ENCODE results near the gene FOXO3. TPM values are rescaled to one million over a fixed set of nuclear protein-coding genes. Genes with fewer than 3 reads are reported as not detected.

FOXO3 gene
- total RNA-seq, 1 donor from 2014 or later = 49.2 TPM

DNA sequence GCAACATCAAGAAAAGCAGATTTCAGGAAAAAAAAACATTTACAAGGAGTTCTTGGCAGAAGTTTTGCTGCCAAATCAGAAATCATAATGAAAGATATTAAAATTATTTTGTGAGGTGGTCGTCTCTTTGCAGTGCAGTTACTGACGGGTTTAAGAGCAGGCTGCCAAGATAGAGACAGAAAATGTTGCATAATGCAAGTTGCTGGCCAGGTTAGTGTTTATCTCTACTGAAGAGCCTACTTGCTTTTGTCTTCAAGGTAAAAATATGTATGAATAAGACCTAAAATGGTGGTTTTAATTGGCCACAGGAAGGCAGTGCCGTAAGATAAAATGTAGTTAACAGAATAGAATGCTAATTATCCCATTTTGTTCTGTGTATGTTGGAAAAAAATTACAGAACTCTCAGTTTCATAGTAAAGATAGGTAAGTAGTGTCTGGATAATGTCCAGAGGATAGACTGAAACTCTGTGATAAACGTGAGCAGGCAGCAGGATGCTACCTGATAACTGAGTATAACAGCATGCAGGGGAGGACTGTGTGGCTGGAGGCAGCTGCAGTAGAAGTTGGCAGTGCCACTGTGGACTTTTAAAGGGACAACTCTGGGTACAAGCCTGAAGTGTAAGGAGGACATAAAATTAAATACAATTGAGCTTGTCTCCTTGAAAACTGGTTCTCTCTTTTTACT lies 13.9 kb downstream of the FOXO3 start:
- DNase-seq (ENCODE audit: low read depth) = no peak

DNA sequence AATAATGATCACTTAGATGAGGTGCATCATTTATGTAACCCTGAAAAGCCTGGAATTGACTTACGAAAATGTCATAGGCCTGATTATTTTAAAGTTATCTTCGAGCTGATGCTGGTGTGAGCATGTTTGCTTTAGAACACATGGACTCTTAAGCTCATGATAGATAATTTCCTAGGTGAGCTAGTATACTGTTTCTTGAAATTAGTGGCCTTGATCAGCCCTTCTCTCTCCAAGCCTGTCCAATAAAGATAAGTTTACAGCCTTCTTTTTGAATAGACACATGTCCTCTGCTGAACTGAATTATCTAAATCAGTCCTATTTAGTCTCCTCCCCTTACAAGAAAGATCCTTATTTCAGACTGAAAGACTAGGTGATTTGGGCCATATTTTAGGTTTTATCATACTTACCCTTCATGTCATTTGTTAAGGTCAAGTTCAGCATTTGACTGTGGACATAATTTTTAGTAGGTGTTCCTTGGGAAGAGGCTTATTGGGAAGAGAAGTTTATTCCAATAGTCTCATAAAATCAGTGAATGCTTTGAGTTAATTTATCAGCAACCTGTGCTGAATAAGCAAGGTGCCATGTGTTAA lies 15.3 kb downstream of the FOXO3 start:
- DNase-seq (ENCODE audit: low read depth) = no peak

DNA sequence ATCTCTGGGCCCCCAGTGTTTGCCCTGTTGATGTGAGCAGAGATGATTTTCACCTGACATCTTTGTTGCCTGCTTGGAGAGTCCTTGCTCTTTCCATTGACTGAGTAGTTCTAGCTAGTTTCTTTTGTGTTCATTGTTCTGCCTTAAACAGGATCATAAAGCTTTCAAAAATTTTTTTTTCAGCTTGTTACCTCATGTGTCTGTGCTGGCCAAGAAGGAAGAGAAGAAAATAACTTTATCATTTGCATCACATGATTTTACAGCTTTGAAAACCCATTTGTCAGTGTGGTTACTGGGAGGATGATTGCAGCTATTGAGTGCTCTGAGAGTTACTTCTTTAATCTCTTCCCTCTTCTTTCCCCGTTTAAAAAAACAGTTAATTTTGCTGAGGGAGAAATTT lies 16.0 kb downstream of the FOXO3 start:
- DNase-seq (ENCODE audit: low read depth) = no peak

DNA sequence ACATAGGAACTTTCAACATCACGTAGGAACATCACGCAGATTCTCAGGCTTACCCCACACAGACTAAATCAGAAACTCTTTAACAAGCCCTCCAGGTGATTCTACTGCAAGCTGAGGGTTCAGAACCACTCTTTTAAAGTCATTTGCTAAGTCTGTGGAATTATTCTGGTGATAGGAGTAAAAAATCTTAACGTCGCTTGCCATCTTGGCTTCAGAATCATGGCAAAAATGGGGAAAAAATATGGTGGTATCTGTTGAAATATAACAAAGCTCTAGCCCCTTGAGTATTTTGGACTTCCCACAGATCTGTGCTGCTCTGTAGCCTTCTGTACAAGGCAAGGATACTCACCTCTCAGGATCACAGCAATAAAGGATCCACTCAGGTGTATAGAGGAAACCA lies 17.4 kb downstream of the FOXO3 start:
- DNase-seq (ENCODE audit: low read depth) = no peak

DNA sequence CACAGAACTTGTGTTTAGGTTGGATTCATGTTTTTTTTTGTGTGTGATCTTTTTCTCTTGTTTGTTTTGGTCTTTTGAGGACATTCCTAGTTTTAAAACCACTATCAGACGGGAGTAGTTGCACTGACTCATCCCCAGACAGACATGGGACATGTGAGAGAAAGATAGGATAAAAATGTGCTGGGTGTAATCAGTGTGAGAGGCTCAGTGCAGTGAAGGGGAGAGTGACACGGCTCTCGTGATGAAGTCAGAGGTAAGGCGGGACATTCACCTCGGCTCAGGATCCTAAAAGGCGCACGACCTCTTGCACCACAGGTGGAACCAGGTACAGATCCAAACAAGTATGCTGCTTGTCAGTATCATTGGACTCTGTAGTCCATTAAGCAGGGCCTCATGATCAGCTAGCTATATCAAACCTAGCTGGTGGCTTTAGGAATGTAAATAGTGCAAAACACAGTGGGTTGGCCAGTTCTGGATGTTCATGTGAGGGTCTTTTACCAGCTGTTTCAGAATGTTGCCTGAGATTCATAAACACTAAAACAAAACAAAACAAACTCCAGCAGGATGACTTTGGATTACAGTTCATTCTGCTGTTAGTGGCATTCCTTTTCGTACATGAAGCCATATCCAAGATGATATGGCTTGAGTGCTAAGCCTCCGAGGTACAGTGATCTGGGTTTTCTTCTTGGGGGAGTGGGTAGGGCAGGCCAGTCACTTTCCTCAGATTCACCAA lies 18.0 kb downstream of the FOXO3 start:
- no peak for DNase-seq (ENCODE audit: low read depth)

DNA sequence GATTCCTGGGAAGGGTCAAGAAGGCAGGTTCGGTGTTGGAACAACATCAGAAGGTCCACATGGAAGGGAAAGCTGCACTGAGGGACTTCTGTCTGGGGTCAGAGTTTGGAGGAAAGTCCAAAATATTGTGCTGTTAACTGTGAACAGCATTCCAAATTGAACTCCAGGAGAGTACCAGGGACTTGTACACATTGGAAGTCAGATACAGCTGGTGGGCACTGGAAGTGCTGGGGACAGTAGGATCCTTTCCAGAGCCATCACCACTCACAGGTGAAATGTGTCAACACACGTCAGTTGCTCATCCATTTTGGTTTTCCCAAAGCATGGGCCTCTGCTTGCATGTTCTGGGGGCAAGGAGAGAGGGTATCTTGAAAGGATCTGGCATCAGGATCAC lies 18.6 kb downstream of the FOXO3 start:
- no peak for DNase-seq (ENCODE audit: low read depth)

DNA sequence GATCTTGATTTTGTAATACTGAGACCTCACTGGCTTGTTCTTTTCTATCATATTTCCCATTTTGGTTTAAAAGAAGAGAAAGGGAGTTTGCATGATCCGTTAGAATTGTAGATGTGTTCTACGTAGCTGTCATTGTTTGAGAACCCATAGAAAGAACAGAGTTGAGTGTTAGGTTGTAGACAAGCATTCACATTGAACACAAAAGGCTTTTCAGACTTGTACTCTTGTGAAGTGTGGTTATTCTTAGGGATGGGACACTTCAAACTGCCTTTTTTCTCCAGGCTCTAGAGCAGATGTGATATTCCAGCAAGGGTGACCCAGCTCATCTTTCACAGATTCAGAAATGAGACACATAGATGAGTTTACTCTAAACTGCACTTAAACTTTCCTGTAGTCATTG lies 19.9 kb downstream of the FOXO3 start:
- DNase-seq (ENCODE audit: low read depth) = no peak

DNA sequence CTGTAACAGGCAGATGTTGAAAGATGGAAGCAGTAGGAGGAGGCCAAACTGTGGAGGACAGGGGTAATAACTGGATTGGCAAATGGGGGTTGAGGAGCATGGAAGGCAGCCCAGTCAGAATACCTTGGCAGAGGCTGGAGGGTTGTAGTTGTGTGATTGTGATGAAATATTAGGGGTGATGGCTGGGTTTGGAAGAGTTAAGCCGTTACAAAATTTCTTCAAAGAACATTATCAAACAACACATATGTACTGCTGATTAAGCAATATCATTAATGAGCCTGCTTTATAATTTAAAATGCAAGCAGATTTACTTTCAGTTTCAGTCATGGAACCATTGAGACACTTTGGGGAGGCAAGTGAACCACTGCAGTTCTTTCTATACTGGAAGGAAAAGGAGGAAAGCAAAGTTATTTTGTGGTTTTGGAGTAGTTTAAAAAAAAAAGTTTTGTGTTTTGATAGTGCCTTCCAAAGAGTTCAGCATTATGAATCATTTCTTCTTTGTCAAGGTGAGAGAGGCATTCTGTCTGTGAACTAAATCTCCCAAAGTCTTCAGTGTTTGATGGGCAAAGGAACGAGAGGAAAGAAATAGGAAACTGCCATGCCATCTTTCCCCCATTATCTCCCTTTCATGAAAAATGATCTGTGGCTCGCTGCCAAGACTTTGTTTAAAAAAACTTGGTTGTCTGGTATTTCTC lies 20.7 kb downstream of the FOXO3 start:
- DNase-seq (ENCODE audit: low read depth) = peak; percentile 69

DNA sequence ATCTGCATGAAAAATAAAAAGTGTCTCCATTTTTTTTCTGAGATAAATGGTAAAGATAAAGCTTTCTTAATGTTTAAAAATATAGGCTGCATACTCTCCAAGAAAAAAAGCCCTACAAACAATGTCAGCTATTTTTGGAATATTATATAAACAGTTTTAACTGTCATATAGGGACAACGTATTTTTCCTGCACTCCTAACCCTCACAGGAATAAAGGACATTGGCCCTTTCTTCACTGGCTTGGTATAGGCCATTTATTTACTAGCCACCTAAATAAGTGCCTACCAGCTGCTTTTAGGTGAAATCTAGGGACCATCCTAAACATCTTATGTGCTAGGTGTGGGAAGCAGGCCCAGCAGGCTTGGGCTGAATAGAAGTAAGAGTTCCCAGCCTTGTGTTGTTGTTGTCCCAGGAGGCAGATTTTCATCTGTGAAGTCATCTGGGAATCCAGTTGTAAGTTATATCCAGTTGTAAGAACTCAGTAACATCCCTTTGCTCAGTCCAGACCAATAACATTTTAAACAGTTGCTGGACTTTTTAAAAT lies 21.3 kb downstream of the FOXO3 start:
- peak; percentile 17 for DNase-seq (ENCODE audit: low read depth)

DNA sequence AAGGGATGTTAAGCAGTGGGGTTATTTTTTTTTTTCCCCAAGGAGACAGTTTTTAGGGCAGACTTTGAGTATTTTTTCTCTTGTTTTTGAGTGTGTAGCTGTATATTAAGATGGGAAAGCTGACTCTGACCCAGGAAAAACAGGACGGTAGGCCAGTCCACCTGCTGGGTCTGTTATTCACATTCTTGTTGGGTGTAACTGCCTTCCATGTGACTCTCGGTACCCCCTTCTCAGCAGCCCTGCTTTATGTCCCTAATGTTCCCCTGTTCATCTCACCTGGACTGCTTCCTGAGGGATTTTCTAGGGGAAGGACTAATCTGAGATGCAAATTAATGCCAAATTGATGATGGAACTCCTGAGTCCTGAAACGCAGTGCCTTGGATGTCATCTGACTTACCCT lies 21.9 kb downstream of the FOXO3 start:
- DNase-seq (ENCODE audit: low read depth) = no peak

DNA sequence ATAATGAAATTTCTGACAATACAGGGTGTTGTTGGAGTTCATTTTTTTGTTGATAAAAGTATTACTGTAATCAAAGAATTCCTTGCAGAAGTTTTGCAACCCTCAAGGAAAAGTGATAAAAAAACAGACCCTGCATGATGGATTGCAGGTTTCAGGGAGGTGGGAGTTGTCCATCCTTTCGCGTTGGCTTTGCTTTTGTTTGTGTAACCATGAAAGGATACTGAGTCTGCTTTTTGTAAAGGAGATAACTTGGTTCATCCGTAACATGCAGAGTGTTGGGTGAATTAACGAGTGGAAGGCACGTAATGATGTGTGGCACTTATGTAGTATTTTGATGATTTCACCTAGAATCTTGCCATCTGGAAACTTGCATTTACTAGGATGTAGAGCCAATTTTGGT lies 23.6 kb downstream of the FOXO3 start:
- DNase-seq (ENCODE audit: low read depth) = no peak

DNA sequence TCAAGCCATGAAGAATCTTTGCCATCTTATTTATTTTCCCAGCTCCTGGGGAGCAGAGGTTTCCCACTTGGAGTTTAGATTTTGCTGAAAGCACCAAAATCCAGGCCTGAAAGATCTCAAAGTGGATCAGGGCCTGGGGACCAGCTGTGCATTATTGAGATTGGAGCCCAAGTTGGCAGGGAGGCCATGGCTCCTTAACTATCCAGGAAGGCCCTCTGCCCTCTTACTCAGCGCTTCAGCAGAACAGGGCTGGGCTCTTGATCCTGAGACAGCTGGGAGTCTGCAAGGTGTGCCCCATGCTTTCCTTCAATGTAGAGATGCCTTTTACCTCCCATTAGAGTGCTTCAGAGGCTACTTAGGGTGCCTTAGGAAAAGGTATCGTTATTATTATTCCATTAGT lies 24.6 kb downstream of the FOXO3 start:
- no peak for DNase-seq (ENCODE audit: low read depth)

DNA sequence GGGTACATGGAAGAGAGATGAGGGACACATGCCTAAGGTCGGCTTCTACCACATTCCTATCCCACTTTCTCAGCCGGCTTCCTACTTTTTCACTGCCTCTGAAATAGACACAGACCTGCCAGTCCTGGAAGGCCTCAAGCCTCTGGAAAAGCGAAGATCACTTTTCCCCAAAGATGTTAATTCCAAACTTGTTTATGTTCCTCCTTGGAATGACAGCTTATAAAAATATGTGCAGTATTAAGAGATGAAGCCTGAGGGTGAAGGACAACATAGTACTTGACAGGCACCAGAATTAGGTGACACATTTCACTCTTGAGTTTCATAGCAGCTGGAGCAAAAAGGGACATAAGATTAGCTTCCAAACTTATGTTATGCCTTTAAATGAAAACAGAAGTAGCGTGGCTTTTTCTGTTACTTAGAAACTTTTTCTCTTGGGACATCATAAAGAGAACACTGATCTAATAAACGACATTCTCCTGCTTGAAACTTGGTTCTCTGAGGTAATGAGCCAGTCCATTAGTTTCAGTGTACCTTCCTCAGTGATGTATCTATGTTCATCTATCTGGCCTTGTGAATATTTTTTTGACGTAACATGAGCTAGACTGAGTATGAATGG lies 25.3 kb downstream of the FOXO3 start:
- no peak for DNase-seq (ENCODE audit: low read depth)

DNA sequence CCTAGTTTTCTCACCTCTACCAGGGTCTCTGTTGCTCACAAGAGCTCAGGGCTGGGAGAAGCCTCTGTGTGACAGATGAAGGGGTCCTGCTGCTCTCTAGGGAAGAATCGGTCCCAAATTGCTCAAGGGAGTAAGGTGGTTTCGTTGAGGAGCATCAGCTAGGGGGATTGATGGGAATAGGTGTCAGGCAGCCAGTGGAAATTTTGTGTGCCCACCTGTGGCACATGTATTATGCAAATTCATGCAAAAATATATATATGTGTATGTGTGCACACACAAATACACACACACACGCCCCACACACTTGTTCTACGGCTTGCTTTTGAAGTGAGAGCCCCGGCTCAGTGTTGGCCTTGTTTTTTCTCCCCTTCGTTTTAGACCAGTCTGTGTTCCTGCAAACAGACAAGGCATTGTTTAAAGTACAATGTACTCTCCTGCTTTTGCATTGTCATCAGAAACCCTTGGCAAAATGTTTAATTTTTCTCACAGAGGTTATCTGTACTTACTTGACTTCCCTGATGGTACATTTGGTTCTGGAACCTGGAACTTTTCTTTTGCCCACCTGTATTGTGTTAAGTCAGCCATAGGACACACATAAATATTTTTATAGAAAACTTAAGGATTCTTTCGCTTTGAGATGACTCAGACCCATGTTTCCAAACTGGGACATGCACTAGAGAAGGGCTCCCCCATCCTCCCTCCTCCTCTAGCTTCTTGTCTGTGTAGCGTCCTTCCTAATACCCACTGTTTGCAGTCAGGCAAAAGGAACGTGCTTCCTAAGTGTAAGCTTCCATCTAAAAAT lies 26.7 kb downstream of the FOXO3 start:
- DNase-seq (ENCODE audit: low read depth) = peak; percentile 52

DNA sequence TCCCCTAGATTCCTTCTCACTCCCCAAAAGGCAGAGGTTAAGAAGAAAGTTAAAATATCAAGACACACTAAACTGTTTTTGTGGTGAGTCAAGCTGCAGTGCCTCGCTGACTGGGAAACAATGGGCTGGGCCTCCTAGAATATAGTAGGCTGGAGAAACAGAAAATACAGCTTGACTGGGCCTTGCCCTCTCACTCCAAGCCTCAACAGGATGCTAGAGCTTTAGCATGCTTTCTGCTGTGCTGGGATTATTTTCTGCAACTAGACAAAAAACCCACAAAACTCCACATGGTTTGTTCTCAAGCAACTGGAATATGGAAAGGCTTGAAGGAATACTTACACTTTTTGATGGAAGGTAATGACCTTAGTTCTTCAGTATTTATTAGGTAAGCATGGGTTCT lies 27.9 kb downstream of the FOXO3 start:
- DNase-seq (ENCODE audit: low read depth) = peak; percentile 65

DNA sequence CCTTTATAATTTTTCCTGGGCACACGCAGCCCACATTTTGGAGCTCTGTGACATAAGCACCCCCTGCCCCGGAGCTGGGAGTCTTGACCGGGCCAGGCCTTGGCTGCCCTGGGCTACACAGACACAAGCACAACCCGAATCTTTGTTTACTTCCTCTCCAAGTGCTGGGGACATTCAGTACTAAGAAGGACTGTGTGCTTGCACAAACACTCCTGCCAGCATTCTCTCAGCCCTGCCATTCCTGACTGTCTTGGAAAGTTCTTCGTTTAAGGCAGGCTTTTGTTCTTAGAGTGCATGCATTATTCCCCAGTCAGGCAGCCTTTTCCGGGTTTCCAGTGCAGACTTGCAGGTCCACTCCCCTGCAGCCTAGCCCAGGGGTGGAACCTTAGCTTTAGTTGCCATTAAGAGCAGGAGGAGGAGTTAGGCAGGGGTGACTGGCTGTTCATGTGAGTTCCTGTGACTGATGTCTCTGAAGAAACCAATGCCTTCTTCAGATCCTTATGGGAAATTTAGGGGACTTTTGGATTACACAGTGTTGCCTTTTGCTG lies 28.6 kb downstream of the FOXO3 start:
- peak; percentile 64 for DNase-seq (ENCODE audit: low read depth)

DNA sequence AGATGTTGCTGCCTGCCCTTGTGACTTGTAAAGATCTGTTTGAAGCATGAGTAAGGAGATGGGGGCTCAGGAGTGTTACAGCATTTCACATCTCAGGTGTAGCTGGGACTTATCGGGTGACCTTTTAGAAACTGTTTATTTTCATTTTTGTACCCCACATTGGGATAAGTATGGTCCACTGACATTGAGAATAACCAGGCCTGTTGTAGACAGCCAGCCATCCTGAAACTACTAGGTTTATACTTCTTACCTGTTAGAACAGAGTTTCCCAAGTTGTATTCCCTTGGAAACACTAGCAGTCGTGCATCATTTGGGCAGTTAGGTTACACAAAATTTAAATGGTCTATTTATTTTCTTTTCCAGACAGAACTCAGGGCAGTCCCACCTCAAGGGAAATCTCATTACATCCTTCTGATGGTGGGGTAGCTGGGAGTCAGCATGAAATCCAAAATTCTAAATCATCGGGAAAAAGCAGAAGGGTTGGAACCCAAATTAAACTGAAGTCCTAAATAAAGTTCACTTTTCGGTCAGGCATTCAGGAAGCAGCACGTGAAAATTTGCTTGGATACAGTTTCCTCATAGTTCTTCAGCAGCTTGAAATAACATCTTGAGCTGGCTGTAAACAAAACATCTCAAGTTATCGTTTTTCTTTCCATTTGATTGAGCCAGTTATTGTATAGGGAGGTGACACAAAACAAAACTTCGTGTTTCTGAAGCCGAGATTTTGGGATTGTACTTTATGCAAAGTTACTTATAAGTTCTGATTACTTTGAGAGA lies 30.5 kb downstream of the FOXO3 start:
- no peak for DNase-seq (ENCODE audit: low read depth)

DNA sequence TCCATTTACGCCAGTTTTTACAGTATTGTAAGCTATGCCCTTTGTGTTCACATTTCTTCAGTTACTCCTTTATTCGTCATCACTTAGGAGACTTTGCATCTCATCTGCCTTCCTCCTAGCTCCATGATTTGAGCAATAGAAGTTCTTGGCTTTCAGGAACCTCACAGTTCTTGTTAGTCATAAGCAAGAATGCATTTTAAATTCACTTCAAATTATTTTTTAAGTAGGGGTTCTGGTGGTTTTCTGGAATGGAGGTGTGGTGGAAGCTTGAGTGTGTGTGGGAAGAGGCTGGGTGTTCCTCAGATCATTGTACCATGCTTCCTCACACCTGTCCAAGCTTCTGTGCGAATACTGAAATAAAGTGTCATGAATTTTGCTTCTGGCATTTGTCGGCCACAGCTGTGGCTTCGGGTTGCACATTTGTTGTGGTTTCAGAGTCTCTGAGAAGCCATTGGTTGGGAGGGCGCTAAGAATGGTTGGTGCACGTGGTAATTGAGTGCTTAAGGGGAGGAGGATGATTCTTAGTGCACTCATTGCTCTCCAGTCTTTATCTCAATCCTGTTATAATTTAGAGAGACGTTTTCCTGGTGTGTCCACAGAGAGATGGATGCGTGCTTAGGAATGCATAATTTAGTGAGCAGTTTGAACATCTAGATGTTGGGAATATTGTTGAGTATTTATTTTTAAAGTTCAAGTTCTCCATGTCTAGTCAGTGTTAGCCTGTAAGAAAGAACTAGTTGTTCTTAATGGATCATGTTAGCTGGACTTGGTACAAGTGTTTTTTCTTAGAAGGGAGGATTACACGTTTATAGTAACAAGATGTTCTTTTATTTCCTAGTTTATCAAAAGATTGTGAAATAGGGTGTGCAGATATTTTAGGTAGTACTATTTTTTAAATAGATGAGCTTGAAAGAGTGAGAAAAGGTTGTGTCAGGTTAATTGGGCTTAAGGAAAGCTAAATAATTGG lies 31.9 kb downstream of the FOXO3 start:
- DNase-seq (ENCODE audit: low read depth) = peak; percentile 99

All from myocyte (in vitro differentiated cells).